ENCODE measurements around the gene JAGN1.
A peak's percentile ranks its signal among the peaks of the same experiment; 100 is the strongest.
"Not testable (repeated sequence)": the region's sequence is repeated elsewhere in the genome, so short reads cannot be mapped to it uniquely, and the experiment has no call there.

The JAGN1 gene

GRCh38 chr3:9890249-9891071 is at the start of gene JAGN1:
Gene JAGN1 (plus strand): TSS chr3:9890610. CDS start chr3:9890723, 113 bp downstream.
- peak; percentile 90 for DNase-seq

- DNase-seq = no peak
Measured at GRCh38 chr3:9841015-9841414, 49.4 kb upstream of the JAGN1 start.

- peak; percentile 99 for DNase-seq
Measured at GRCh38 chr3:9843715-9844438, 46.5 kb upstream of the JAGN1 start, which contains the start of gene RPUSD3. Gene RPUSD3 (minus strand): TSS chr3:9844008. CDS start chr3:9843990, 18 bp downstream.

- no peak for DNase-seq
Measured at GRCh38 chr3:9846231-9846630, 44.2 kb upstream of the JAGN1 start.

- DNase-seq = no peak
Measured at GRCh38 chr3:9846931-9847488, 43.4 kb upstream of the JAGN1 start.

GRCh38 chr3:9847870-9848269 is 42.5 kb upstream of the JAGN1 start:
- not testable (repeated sequence) for DNase-seq

- DNase-seq = not testable (repeated sequence)
Measured at GRCh38 chr3:9848860-9849259, 41.5 kb upstream of the JAGN1 start.

GRCh38 chr3:9851383-9851782 is 39.0 kb upstream of the JAGN1 start:
- not testable (repeated sequence) for DNase-seq

- DNase-seq = not testable (repeated sequence)
Measured at GRCh38 chr3:9851926-9852325, 38.5 kb upstream of the JAGN1 start.

- no peak for DNase-seq
Measured at GRCh38 chr3:9852528-9852927, 37.9 kb upstream of the JAGN1 start.

GRCh38 chr3:9854291-9854940 is 36.0 kb upstream of the JAGN1 start:
- not testable (repeated sequence) for DNase-seq

GRCh38 chr3:9855594-9855993 is 34.8 kb upstream of the JAGN1 start:
- DNase-seq = no peak

GRCh38 chr3:9859530-9860025 is 30.8 kb upstream of the JAGN1 start:
- DNase-seq = no peak

GRCh38 chr3:9861201-9861600 is 29.2 kb upstream of the JAGN1 start:
- DNase-seq = no peak

- DNase-seq = no peak
Measured at GRCh38 chr3:9861626-9862130, 28.7 kb upstream of the JAGN1 start.

GRCh38 chr3:9862391-9863057 is 27.9 kb upstream of the JAGN1 start:
- no peak for DNase-seq

- no peak for DNase-seq
Measured at GRCh38 chr3:9863058-9863772, 27.2 kb upstream of the JAGN1 start.

- DNase-seq = no peak
Measured at GRCh38 chr3:9864200-9864927, 26.0 kb upstream of the JAGN1 start.

GRCh38 chr3:9865125-9865637 is 25.2 kb upstream of the JAGN1 start:
- DNase-seq = not testable (repeated sequence)

- no peak for DNase-seq
Measured at GRCh38 chr3:9866639-9867038, 23.8 kb upstream of the JAGN1 start.

GRCh38 chr3:9867106-9867505 is 23.3 kb upstream of the JAGN1 start:
- no peak for DNase-seq

All from activated CD4-positive, CD25-positive, alpha-beta regulatory T cell treated with anti-CD3 and anti-CD28 coated beads, Interleukin-2, amount 50 U/mL, for 72 hours (primary cell).